Panc1 (cell line): ENCODE measurements around the gene OR2H1. TPM values are rescaled to one million over a fixed set of nuclear protein-coding genes. Genes with fewer than 3 reads are reported as not detected.

ENCODE experiments used
- ATAC-seq: fragments of 200-7000 bp; cut with Tn5 transposase; 2 replicates; pipeline ENCODE4 v1.9.1; 2020; ENCODE audit warnings: mild to moderate bottlenecking, moderate library complexity
- BruUV-seq: library from RNA; stranded (reverse); fragments of 400-500 nt; replicated peaks from 2 replicates; lab custom pipeline; 2021; lab: Mats Ljungman, UMichigan
- CTCF ChIA-PET: fragments of 300-600 bp; sonication (Branson Sonifier 250); formaldehyde crosslinking; loops from one replicate; lab custom pipeline; 2022; ENCODE audit warnings: antibody characterized with exemption; lab: Charles Lee
- POLR2A ChIA-PET: fragments of 300-600 bp; sonication (Branson Sonifier 250); formaldehyde crosslinking; loops from one replicate; lab custom pipeline; 2022; ENCODE audit warnings: antibody characterized with exemption; lab: Charles Lee
- DNase-seq: peaks from one replicate; pipeline ENCODE4 v3.0.0-alpha.2; 2010; ENCODE audit warnings: low read depth, low spot score
- H3K27ac ChIP-seq: 2 replicates; pipeline ENCODE4 v1.5.1; 2011; ENCODE audit warnings: mild to moderate bottlenecking, low read length, inconsistent platforms
- H3K27me3 ChIP-seq: fragments of 200-500 bp; sonication (Bioruptor generic); 2 replicates; pipeline ENCODE4 v1.6.0; 2014; ENCODE audit warnings: low read length, inconsistent platforms; ENCODE audit not compliant: control insufficient read depth, insufficient read depth
- H3K36me3 ChIP-seq: fragments of 200-500 bp; sonication (Bioruptor generic); 2 replicates; pipeline ENCODE4 v1.5.1; 2014; ENCODE audit warnings: inconsistent platforms, mild to moderate bottlenecking, low read length, moderate library complexity; ENCODE audit not compliant: control insufficient read depth, insufficient read depth
- H3K4me1 ChIP-seq: 2 replicates; pipeline ENCODE4 v1.5.1; 2011; ENCODE audit warnings: inconsistent platforms, mild to moderate bottlenecking, low read length, moderate library complexity; ENCODE audit not compliant: control insufficient read depth, insufficient read depth
- H3K4me3 ChIP-seq, 2 experiments: 2 replicates each; pipeline ENCODE4 v1.5.1; 2011 to 2012; ENCODE audit warnings: low read depth in 2 of 2, low read length in 2 of 2, mild to moderate bottlenecking in 2 of 2, inconsistent platforms in 1 of 2, moderate library complexity in 1 of 2
- H3K9me3 ChIP-seq: fragments of 200-500 bp; sonication (Bioruptor generic); 2 replicates; pipeline ENCODE4 v1.5.1; 2014; ENCODE audit warnings: low read depth, mild to moderate bottlenecking, inconsistent platforms, low read length, moderate library complexity; ENCODE audit not compliant: control insufficient read depth, insufficient read depth
- POLR2AphosphoS5 ChIP-seq: IDR thresholded peaks from 2 replicates; pipeline ENCODE4 v1.6.1; 2012; ENCODE audit warnings: mild to moderate bottlenecking, low read depth, low read length, moderate library complexity
- SIN3A ChIP-seq: IDR thresholded peaks from 2 replicates; pipeline ENCODE4 v1.6.1; 2012; ENCODE audit warnings: low read depth, mild to moderate bottlenecking, low read length, moderate library complexity, borderline replicate concordance; ENCODE audit not compliant: insufficient read depth
- TCF7L2 ChIP-seq: IDR thresholded peaks from 2 replicates; pipeline ENCODE4 v1.6.1; 2011; ENCODE audit warnings: mild to moderate bottlenecking, low read depth, low read length, inconsistent platforms
- in situ Hi-C: cut with HindIII; loops from 2 replicates; pipeline ENCODE4 v1.10.0; 2016; ENCODE audit warnings: low sequenced_read_pairs, low pct_unique_long_range_greater_than_20kb
- intact Hi-C: fragments of 100-400 bp; cut with micrococcal nuclease; formaldehyde crosslinking; loops from one replicate; pipeline ENCODE4 v1.10.0; 2022; ENCODE audit not compliant: unreplicated experiment
- total RNA-seq: library from RNA; stranded (reverse); gene quantifications from one replicate; pipeline ENCODE4 v1.2.1, GENCODE V29; 2021; ENCODE audit not compliant: unreplicated experiment
- TF ChIP-seq, protein P1 (sequence below): fragments of 450-650 bp; IDR thresholded peaks from 2 replicates; pipeline ENCODE4 v1.5.1; 2017; ENCODE audit warnings: mild to moderate bottlenecking
- TF ChIP-seq, protein P2 (sequence below), 2 experiments: IDR thresholded peaks; 2 replicates each; pipeline ENCODE4 v1.6.1; 2011 to 2012; ENCODE audit warnings: low read depth in 2 of 2, control low read depth in 1 of 2, low read length in 1 of 2, mild to moderate bottlenecking in 1 of 2, moderate library complexity in 1 of 2; ENCODE audit not compliant: insufficient read depth in 1 of 2

The OR2H1 gene
- total RNA-seq, 1 experiment from 2014 or later, result not detected

DNA sequence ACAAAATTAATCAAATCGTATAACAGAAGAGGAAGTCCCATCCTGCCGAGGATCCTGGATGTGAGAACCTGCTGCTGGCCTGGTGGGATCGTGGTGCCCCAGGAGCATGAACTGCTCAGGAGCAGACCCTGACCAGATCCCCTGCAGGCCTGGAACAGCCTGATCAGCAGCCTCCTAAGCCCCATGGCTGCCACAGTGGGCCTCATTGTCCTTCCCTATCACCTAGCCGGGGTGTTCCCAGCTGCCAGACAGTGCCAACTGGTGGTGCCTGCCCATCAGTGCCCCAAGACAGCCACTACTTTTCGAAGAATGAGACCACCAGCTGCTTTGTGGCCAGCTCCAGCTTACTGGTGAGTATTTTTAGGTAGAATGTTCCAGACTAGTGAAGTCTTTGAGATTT lies 50.4 kb downstream of the OR2H1 start:
- BruUV-seq, result no TSS peak
- no peaks in the 10 kb centered on the region for H3K9me3 ChIP-seq
- TF ChIP-seq, protein P1, sequence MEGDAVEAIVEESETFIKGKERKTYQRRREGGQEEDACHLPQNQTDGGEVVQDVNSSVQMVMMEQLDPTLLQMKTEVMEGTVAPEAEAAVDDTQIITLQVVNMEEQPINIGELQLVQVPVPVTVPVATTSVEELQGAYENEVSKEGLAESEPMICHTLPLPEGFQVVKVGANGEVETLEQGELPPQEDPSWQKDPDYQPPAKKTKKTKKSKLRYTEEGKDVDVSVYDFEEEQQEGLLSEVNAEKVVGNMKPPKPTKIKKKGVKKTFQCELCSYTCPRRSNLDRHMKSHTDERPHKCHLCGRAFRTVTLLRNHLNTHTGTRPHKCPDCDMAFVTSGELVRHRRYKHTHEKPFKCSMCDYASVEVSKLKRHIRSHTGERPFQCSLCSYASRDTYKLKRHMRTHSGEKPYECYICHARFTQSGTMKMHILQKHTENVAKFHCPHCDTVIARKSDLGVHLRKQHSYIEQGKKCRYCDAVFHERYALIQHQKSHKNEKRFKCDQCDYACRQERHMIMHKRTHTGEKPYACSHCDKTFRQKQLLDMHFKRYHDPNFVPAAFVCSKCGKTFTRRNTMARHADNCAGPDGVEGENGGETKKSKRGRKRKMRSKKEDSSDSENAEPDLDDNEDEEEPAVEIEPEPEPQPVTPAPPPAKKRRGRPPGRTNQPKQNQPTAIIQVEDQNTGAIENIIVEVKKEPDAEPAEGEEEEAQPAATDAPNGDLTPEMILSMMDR, result no peak
- TF ChIP-seq POLR2AphosphoS5 (no peak), TCF7L2 (no peak), SIN3A (no peak)
- TF ChIP-seq, protein P2, sequence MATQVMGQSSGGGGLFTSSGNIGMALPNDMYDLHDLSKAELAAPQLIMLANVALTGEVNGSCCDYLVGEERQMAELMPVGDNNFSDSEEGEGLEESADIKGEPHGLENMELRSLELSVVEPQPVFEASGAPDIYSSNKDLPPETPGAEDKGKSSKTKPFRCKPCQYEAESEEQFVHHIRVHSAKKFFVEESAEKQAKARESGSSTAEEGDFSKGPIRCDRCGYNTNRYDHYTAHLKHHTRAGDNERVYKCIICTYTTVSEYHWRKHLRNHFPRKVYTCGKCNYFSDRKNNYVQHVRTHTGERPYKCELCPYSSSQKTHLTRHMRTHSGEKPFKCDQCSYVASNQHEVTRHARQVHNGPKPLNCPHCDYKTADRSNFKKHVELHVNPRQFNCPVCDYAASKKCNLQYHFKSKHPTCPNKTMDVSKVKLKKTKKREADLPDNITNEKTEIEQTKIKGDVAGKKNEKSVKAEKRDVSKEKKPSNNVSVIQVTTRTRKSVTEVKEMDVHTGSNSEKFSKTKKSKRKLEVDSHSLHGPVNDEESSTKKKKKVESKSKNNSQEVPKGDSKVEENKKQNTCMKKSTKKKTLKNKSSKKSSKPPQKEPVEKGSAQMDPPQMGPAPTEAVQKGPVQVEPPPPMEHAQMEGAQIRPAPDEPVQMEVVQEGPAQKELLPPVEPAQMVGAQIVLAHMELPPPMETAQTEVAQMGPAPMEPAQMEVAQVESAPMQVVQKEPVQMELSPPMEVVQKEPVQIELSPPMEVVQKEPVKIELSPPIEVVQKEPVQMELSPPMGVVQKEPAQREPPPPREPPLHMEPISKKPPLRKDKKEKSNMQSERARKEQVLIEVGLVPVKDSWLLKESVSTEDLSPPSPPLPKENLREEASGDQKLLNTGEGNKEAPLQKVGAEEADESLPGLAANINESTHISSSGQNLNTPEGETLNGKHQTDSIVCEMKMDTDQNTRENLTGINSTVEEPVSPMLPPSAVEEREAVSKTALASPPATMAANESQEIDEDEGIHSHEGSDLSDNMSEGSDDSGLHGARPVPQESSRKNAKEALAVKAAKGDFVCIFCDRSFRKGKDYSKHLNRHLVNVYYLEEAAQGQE (IDR thresholded peaks at IDR 0.05; ENCODE audit: insufficient read depth in 1 of 2, low read depth in 2 of 2, low read length in 1 of 2), result no peak
- DNase-seq (no peak), ATAC-seq (no peak)
- H3K36me3 ChIP-seq, result no peaks in the 10 kb centered on the region
- H3K27me3 ChIP-seq, result no peaks in the 10 kb centered on the region; the same call in 1 of the 2 replicates
- intact Hi-C loops (no loop called here), in situ Hi-C loops (no loop called here)
- CTCF ChIA-PET, result no interaction called here
- no peak overlapping the region for H3K4me3 ChIP-seq
- POLR2A ChIA-PET, result no interaction called here
- H3K4me1 ChIP-seq, result no peaks in the 10 kb centered on the region
- no peak overlapping the region for H3K27ac ChIP-seq

DNA sequence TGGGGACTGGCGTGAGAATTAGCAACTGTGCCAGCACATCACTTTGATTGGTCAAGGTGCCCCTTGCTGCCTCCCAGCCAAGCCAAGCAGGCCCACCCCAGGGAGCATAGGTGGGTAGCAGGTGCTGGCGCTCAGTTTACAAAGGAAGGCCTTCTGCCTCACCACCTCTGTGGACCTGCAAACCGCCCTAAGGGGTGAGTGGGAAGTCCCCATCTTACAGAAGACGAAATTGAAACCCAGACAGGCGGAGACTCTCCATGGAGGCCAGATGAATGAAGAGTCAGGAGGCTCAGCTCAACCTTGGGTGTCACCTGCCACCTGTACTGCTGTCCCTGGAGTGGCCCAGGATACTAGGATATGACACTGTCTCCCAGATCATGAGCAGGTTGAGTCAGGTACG lies 52.3 kb downstream of the OR2H1 start:
- BruUV-seq, result no TSS peak
- ATAC-seq (no peak), DNase-seq (no peak)
- H3K9me3 ChIP-seq, result no peaks in the 10 kb centered on the region
- TF ChIP-seq SIN3A, result no peak
- TF ChIP-seq, protein P2 (IDR thresholded peaks at IDR 0.05; ENCODE audit: insufficient read depth in 1 of 2, low read depth in 2 of 2, low read length in 1 of 2), result no peak
- no peak for TF ChIP-seq TCF7L2
- no peak for TF ChIP-seq POLR2AphosphoS5
- TF ChIP-seq, protein P1, result no peak
- no peak overlapping the region for H3K27ac ChIP-seq
- intact Hi-C loops, result no loop called here
- ChIA-PET POLR2A (interaction anchor here (0.6 kb wide), 1 partner anchor 516 kb away, joined by 4 read pairs; no protein-coding TSS in a partner anchor), CTCF (no interaction called here)
- in situ Hi-C loops, result no loop called here
- H3K27me3 ChIP-seq, result no peaks in the 10 kb centered on the region; the same call in none of the 2 replicates
- H3K36me3 ChIP-seq, result no peaks in the 10 kb centered on the region
- no peak overlapping the region for H3K4me3 ChIP-seq
- H3K4me1 ChIP-seq, result no peaks in the 10 kb centered on the region
